H1 (cell line): ENCODE results near the gene ZW10. TPM values are rescaled to one million over a fixed set of nuclear protein-coding genes. Genes with fewer than 3 reads are reported as not detected.

Experiments
- BCL11A ChIP-seq, 2 experiments: IDR thresholded peaks; one replicate each; pipeline ENCODE4 v1.6.1; 2011; ENCODE audit warnings: low read depth in 2 of 2, low read length in 2 of 2, mild to moderate bottlenecking in 2 of 2
- CBX5 ChIP-seq: fragments of 300-800, 300-1000 bp; sonication (generic); IDR thresholded peaks from 2 replicates; pipeline ENCODE4 v1.7.1; 2016; ENCODE audit warnings: antibody characterized with exemption, low read length, low read depth
- CREB1 ChIP-seq: IDR thresholded peaks from 2 replicates; pipeline ENCODE4 v1.6.1; 2012; ENCODE audit warnings: inconsistent platforms
- EZH2 ChIP-seq: fragments of 200-600 bp; sonication (generic); IDR thresholded peaks from 2 replicates; pipeline ENCODE4 v1.7.1; 2012; ENCODE audit warnings: low read depth, mild to moderate bottlenecking, moderate library complexity, low read length, inconsistent platforms; ENCODE audit not compliant: severe bottlenecking
- FOSL1 ChIP-seq: IDR thresholded peaks from 2 replicates; pipeline ENCODE4 v1.6.1; 2011; ENCODE audit warnings: mild to moderate bottlenecking, low read depth, low read length, moderate library complexity; ENCODE audit not compliant: insufficient read depth
- KDM5A ChIP-seq: fragments of 200-600 bp; IDR thresholded peaks from 2 replicates; pipeline ENCODE4 v1.7.1; 2012; ENCODE audit warnings: mild to moderate bottlenecking, low read length, inconsistent platforms, mixed read lengths
- TEAD4 ChIP-seq: IDR thresholded peaks from 2 replicates; pipeline ENCODE4 v1.6.1; 2012; ENCODE audit warnings: low read depth, low read length, inconsistent platforms, mixed read lengths
- polyA plus RNA-seq, 7 experiments: library from polyadenylated mRNA; depleted of rRNA in 3 of 7; stranded (reverse) in 5 of 7; unstranded in 2 of 7; fragments of >200 nt in 5 of 7; fragments of 200-250 nt in 2 of 7; gene quantifications; 1 replicate in 5 of 7; 2 replicates in 1 of 7; 4 replicates in 1 of 7; pipeline versions ENCODE4 v1.2.1 to v1.2.3, GENCODE V29; 2011 to 2013; ENCODE audit warnings: missing spikeins in 2 of 7, mixed read lengths in 2 of 7
- total RNA-seq: library from RNA; stranded (reverse); fragmentation: NEBNext Ultra II Directional; extraction: Animal tissue kit (Norgen Biotek cat#: 25700); gene quantifications from 2 replicates; pipeline ENCODE4 v1.2.1, GENCODE V29; 2021
- TF ChIP-seq, protein P1 (sequence below): fragments of 300-600 bp; sonication (generic); IDR thresholded peaks from 2 replicates; pipeline ENCODE4 v1.7.1; 2012; ENCODE audit warnings: low read length, moderate library complexity, mild to moderate bottlenecking, inconsistent platforms; ENCODE audit not compliant: insufficient replicate concordance

Gene ZW10
- total and polyA plus RNA-seq, 2 of the 8 experiments (the other 6 are each of a cell fraction or from before 2014, with no cell fraction given): 9.0 to 25.3 TPM

DNA sequence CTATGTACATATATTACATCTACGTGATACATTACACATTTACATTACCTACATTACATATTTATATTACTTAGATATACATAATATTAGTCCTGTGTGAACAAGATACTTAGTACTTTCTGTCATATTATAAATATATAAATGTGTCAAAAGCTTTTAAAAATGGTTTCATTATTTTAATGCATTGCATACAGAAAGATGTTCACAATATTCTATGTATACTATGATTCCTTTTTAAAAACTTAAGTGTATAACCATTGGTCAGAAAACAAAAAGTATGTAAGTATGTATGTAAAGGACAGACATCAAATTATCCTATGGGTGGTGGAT lies 647 bp upstream of the ZW10 start (continued):
- TF ChIP-seq, protein P1, sequence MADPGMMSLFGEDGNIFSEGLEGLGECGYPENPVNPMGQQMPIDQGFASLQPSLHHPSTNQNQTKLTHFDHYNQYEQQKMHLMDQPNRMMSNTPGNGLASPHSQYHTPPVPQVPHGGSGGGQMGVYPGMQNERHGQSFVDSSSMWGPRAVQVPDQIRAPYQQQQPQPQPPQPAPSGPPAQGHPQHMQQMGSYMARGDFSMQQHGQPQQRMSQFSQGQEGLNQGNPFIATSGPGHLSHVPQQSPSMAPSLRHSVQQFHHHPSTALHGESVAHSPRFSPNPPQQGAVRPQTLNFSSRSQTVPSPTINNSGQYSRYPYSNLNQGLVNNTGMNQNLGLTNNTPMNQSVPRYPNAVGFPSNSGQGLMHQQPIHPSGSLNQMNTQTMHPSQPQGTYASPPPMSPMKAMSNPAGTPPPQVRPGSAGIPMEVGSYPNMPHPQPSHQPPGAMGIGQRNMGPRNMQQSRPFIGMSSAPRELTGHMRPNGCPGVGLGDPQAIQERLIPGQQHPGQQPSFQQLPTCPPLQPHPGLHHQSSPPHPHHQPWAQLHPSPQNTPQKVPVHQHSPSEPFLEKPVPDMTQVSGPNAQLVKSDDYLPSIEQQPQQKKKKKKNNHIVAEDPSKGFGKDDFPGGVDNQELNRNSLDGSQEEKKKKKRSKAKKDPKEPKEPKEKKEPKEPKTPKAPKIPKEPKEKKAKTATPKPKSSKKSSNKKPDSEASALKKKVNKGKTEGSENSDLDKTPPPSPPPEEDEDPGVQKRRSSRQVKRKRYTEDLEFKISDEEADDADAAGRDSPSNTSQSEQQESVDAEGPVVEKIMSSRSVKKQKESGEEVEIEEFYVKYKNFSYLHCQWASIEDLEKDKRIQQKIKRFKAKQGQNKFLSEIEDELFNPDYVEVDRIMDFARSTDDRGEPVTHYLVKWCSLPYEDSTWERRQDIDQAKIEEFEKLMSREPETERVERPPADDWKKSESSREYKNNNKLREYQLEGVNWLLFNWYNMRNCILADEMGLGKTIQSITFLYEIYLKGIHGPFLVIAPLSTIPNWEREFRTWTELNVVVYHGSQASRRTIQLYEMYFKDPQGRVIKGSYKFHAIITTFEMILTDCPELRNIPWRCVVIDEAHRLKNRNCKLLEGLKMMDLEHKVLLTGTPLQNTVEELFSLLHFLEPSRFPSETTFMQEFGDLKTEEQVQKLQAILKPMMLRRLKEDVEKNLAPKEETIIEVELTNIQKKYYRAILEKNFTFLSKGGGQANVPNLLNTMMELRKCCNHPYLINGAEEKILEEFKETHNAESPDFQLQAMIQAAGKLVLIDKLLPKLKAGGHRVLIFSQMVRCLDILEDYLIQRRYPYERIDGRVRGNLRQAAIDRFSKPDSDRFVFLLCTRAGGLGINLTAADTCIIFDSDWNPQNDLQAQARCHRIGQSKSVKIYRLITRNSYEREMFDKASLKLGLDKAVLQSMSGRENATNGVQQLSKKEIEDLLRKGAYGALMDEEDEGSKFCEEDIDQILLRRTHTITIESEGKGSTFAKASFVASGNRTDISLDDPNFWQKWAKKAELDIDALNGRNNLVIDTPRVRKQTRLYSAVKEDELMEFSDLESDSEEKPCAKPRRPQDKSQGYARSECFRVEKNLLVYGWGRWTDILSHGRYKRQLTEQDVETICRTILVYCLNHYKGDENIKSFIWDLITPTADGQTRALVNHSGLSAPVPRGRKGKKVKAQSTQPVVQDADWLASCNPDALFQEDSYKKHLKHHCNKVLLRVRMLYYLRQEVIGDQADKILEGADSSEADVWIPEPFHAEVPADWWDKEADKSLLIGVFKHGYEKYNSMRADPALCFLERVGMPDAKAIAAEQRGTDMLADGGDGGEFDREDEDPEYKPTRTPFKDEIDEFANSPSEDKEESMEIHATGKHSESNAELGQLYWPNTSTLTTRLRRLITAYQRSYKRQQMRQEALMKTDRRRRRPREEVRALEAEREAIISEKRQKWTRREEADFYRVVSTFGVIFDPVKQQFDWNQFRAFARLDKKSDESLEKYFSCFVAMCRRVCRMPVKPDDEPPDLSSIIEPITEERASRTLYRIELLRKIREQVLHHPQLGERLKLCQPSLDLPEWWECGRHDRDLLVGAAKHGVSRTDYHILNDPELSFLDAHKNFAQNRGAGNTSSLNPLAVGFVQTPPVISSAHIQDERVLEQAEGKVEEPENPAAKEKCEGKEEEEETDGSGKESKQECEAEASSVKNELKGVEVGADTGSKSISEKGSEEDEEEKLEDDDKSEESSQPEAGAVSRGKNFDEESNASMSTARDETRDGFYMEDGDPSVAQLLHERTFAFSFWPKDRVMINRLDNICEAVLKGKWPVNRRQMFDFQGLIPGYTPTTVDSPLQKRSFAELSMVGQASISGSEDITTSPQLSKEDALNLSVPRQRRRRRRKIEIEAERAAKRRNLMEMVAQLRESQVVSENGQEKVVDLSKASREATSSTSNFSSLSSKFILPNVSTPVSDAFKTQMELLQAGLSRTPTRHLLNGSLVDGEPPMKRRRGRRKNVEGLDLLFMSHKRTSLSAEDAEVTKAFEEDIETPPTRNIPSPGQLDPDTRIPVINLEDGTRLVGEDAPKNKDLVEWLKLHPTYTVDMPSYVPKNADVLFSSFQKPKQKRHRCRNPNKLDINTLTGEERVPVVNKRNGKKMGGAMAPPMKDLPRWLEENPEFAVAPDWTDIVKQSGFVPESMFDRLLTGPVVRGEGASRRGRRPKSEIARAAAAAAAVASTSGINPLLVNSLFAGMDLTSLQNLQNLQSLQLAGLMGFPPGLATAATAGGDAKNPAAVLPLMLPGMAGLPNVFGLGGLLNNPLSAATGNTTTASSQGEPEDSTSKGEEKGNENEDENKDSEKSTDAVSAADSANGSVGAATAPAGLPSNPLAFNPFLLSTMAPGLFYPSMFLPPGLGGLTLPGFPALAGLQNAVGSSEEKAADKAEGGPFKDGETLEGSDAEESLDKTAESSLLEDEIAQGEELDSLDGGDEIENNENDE: no peak
- TF ChIP-seq EZH2 (no peak), KDM5A (no peak), TEAD4 (no peak), CBX5 (no peak), FOSL1 (no peak), CREB1 (no peak), BCL11A (IDR thresholded peaks at IDR 0.05; ENCODE audit: low read depth in 2 of 2, low read length in 2 of 2) (no peak)
- TF ChIP-seq, all 59 proteins: peak for 0
